Fibroblast of lung (primary cell): ENCODE measurements around the gene CLASP1. TPM values are rescaled to one million over a fixed set of nuclear protein-coding genes. Genes with fewer than 3 reads are reported as not detected.
"Not testable (repeated sequence)": the region's sequence is repeated elsewhere in the genome, so short reads cannot be mapped to it uniquely, and the experiment has no call there.

Experiments
- DNase-seq, 2 donors: peaks; one replicate each; pipeline versions ENCODE4 v3.0.0 to v3.0.0-alpha.2; 2010; ENCODE audit warnings: low read depth in 2 of 2
- H2AFZ ChIP-seq: 2 replicates; pipeline ENCODE4 v1.5.1; 2012; ENCODE audit warnings: low read length, control low read depth, inconsistent platforms
- H3K27ac ChIP-seq: 2 replicates; pipeline ENCODE4 v1.5.1; 2011; ENCODE audit warnings: low read length, control low read depth; ENCODE audit not compliant: insufficient read depth
- H3K27me3 ChIP-seq: 2 replicates; pipeline ENCODE4 v1.5.1; 2011; ENCODE audit warnings: mild to moderate bottlenecking, low read length; ENCODE audit not compliant: control insufficient read depth, insufficient read depth
- H3K36me3 ChIP-seq: 2 replicates; pipeline ENCODE4 v1.5.1; 2011; ENCODE audit warnings: low read length; ENCODE audit not compliant: control insufficient read depth, insufficient read depth
- H3K4me1 ChIP-seq: 2 replicates; pipeline ENCODE4 v1.5.1; 2011; ENCODE audit warnings: low read length; ENCODE audit not compliant: control insufficient read depth, insufficient read depth; ENCODE audit errors: extremely low read depth
- H3K4me2 ChIP-seq: 2 replicates; pipeline ENCODE4 v1.5.1; 2011; ENCODE audit warnings: low read length, control low read depth; ENCODE audit not compliant: insufficient read depth; ENCODE audit errors: extremely low read depth
- H3K4me3 ChIP-seq, 4 experiments: fragments of 200-600 bp in 1 of 4; sonication (generic) in 1 of 4; replicated peaks in 1 of 4; 2 replicates each; pipeline ENCODE4 v1.5.1; 2011 to 2016; ENCODE audit warnings: low read length in 4 of 4, low read depth in 3 of 4, mild to moderate bottlenecking in 3 of 4, control low read depth in 2 of 4, inconsistent platforms in 1 of 4, mixed read lengths in 1 of 4; ENCODE audit not compliant: insufficient read depth in 1 of 4; ENCODE audit errors: control extremely low read depth in 1 of 4
- H3K79me2 ChIP-seq: 2 replicates; pipeline ENCODE4 v1.5.1; 2012; ENCODE audit warnings: mild to moderate bottlenecking, low read length, inconsistent platforms; ENCODE audit not compliant: control insufficient read depth, insufficient read depth
- H3K9ac ChIP-seq: 2 replicates; pipeline ENCODE4 v1.5.1; 2011; ENCODE audit warnings: mild to moderate bottlenecking, low read length, control low read depth; ENCODE audit not compliant: insufficient read depth
- H3K9me3 ChIP-seq: 2 replicates; pipeline ENCODE4 v1.5.1; 2012; ENCODE audit warnings: low read depth, low read length; ENCODE audit not compliant: control insufficient read depth, insufficient read depth
- H4K20me1 ChIP-seq: 2 replicates; pipeline ENCODE4 v1.5.1; 2011; ENCODE audit warnings: low read length; ENCODE audit not compliant: control insufficient read depth, insufficient read depth; ENCODE audit errors: extremely low read depth
- CTCF ChIP-seq, 2 donors: IDR thresholded peaks in 1 of 2; conservative IDR thresholded peaks in 1 of 2; 1 replicate in 1 of 2; 2 replicates in 1 of 2; pipeline ENCODE4 v1.5.1; 2011 to 2012; ENCODE audit warnings: low read length in 2 of 2, control low read depth in 1 of 2, inconsistent platforms in 1 of 2, low read depth in 1 of 2, mild to moderate bottlenecking in 1 of 2
- EZH2 ChIP-seq: IDR thresholded peaks from 2 replicates; pipeline ENCODE4 v1.5.1; 2012; ENCODE audit warnings: low read length, control low read depth, mild to moderate bottlenecking; ENCODE audit errors: missing control alignments
- polyA plus RNA-seq, 2 donors: library from polyadenylated mRNA; depleted of rRNA in 1 of 2; stranded (reverse) in 1 of 2; unstranded in 1 of 2; fragments of >200 nt; gene quantifications; 2 replicates each; pipeline ENCODE4 v1.2.1, GENCODE V29; 2011 to 2012; ENCODE audit warnings: missing spikeins in 1 of 2
- total RNA-seq: library from RNA; depleted of rRNA; stranded (reverse); fragments of >200 nt; gene quantifications from 2 replicates; pipeline ENCODE4 v1.2.1, GENCODE V29; 2014

The CLASP1 gene
- total and polyA plus RNA-seq, 2 donors (not counting 1 experiment from before 2014, with no cell fraction given) = 6.0 to 48.4 TPM

GRCh38 chr2:121677855-121678254 is 28.6 kb upstream of the CLASP1 start:
- Histone ChIP-seq H3K9ac (no peak overlapping the region), H3K36me3 (no peaks in the 10 kb centered on the region), H3K9me3 (peaks cover 2% of the 10 kb centered on the region), H4K20me1 (no peaks in the 10 kb centered on the region), H3K4me2 (no peak overlapping the region), H3K4me3 (no peak overlapping the region), H3K27ac (no peak overlapping the region), H3K27me3 (no peaks in the 10 kb centered on the region), H3K4me1 (no peaks in the 10 kb centered on the region), H2AFZ (no peak overlapping the region), H3K79me2 (no peaks in the 10 kb centered on the region)
- TF ChIP-seq CTCF (conservative IDR thresholded peaks at IDR 0.05 in 1 of 2, IDR thresholded peaks at IDR 0.05 in 1 of 2; ENCODE audit: low read depth in 1 of 2, low read length in 2 of 2) = no peak
- TF ChIP-seq EZH2 = no peak
- no peak for DNase-seq

GRCh38 chr2:121671621-121672020 is 22.4 kb upstream of the CLASP1 start:
- not testable (repeated sequence) for H2AFZ ChIP-seq, DNase-seq, H3K79me2 ChIP-seq, H3K36me3 ChIP-seq, H3K4me1 ChIP-seq, H4K20me1 ChIP-seq, H3K27ac ChIP-seq, H3K9me3 ChIP-seq, H3K9ac ChIP-seq, H3K4me2 ChIP-seq, H3K4me3 ChIP-seq, H3K27me3 ChIP-seq

DNA sequence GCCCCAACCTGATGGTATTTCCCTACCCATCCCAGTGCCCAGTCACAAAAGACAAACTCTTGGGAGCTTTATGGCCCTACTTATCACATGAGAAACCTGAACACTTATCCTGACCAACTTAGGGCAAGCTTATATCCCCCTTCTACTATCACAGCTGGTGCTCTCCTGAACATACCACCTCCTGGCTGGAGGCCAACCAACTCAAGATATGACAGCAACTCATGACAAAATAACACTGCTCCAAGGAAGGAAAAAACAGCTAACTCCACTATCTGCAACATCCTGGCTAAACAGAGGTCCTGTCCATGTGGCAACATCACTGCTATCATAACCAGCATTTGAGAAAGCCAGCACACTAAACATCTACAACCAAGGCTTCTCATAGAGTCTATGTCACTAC is 20.9 kb upstream of the CLASP1 start:
- Histone ChIP-seq H3K9ac (no peak overlapping the region), H3K27me3 (no peaks in the 10 kb centered on the region), H3K9me3 (no peaks in the 10 kb centered on the region), H3K27ac (no peak overlapping the region), H3K4me2 (no peak overlapping the region), H2AFZ (no peak overlapping the region), H3K79me2 (no peaks in the 10 kb centered on the region), H3K36me3 (no peaks in the 10 kb centered on the region), H3K4me3 (no peak overlapping the region), H4K20me1 (no peaks in the 10 kb centered on the region), H3K4me1 (no peaks in the 10 kb centered on the region)
- TF ChIP-seq CTCF (conservative IDR thresholded peaks at IDR 0.05 in 1 of 2, IDR thresholded peaks at IDR 0.05 in 1 of 2; ENCODE audit: low read depth in 1 of 2, low read length in 2 of 2) = no peak
- TF ChIP-seq EZH2 = no peak
- DNase-seq = no peak

- H3K27ac ChIP-seq = no peak overlapping the region
- DNase-seq = no peak
- no peaks in the 10 kb centered on the region for H3K4me1 ChIP-seq
- H3K4me2 ChIP-seq = no peak overlapping the region
- H3K36me3 ChIP-seq = no peaks in the 10 kb centered on the region
- H3K27me3 ChIP-seq = no peaks in the 10 kb centered on the region
- H3K9ac ChIP-seq = no peak overlapping the region
- no peak overlapping the region for H2AFZ ChIP-seq
- TF ChIP-seq EZH2 = no peak
- no peak for TF ChIP-seq CTCF (conservative IDR thresholded peaks at IDR 0.05 in 1 of 2, IDR thresholded peaks at IDR 0.05 in 1 of 2; ENCODE audit: low read depth in 1 of 2, low read length in 2 of 2)
- no peak overlapping the region for H3K4me3 ChIP-seq
- no peaks in the 10 kb centered on the region for H3K9me3 ChIP-seq
- no peaks in the 10 kb centered on the region for H4K20me1 ChIP-seq
- H3K79me2 ChIP-seq = no peaks in the 10 kb centered on the region
Measured at GRCh38 chr2:121667618-121668017, 18.4 kb upstream of the CLASP1 start.
